Dendritic cell treated with granulocyte-macrophage colony-stimulating factor and Interleukin-4, amounts not matched to agents 40 ng/mL and 50 ng/mL, for 4 days (primary cell): ENCODE measurements around the gene IRGC.
A peak's percentile ranks its signal among the peaks of the same experiment; 100 is the strongest.

ENCODE experiments used
- H3K27ac Mint-ChIP-seq: one replicate; pipeline ENCODE4 v1.8.0; 2022; ENCODE audit warnings: mild to moderate bottlenecking, mixed read lengths
- H3K27me3 Mint-ChIP-seq: one replicate; pipeline ENCODE4 v1.8.0; 2022; ENCODE audit warnings: mild to moderate bottlenecking, mixed read lengths
- H3K36me3 Mint-ChIP-seq: one replicate; pipeline ENCODE4 v1.8.0; 2022; ENCODE audit warnings: low read depth, mixed read lengths
- H3K4me1 Mint-ChIP-seq: one replicate; pipeline ENCODE4 v1.8.0; 2022; ENCODE audit warnings: low read depth, mixed read lengths
- H3K4me3 Mint-ChIP-seq: one replicate; pipeline ENCODE4 v1.8.0; 2022; ENCODE audit warnings: mild to moderate bottlenecking, moderate library complexity, mixed read lengths
- H3K9me3 Mint-ChIP-seq: one replicate; pipeline ENCODE4 v1.8.0; 2022; ENCODE audit warnings: mixed read lengths
- intact Hi-C: fragments of 100-400 bp; cut with micrococcal nuclease; formaldehyde crosslinking; loops from one replicate; pipeline ENCODE4 v1.15.0; 2022

IRGC gene

DNA sequence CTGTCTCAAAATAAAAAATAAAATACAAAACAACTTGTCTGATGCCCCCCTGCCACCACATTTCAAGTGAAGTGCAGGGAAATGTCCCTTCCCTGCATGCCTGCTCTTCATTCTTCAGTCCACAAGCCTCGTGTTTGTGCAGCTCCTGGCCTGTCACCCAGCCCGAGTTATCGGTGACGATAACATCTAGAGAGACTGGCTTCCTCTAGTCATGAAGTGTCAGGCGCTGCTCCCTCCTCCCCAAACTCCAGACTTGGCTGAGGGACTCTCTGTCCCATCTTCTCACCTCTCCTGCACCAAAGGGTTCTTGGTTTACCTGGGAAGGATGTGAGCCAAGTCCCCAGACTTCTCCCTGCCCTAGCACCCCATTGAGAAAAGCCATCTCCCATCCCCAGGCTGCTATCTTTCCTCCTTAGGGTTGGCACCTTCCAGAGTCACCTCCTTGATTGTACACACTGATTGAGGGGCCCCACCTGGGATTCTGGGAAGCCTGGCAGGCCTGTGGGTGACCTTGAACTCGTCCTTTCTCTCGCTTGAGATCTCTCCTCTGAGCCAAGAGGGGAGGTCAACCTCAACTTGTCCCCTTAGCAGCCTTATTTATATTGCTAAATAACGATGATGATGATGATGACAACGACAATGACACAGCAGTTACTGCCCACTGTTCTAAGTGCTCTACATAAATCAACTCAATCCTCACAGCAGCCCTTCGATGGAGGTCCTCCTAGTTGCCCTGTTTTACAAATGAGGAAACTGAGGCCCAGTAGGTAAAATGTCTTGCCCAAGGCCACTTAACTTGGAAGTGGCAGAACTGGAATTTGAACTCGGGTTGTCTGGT, 32.8 kb upstream of the IRGC start:
- Mint-ChIP-seq H3K4me3 (no peak overlapping the region), H3K27ac (peak overlapping the region; percentile 55), H3K4me1 (peaks cover 48% of the 10 kb centered on the region), H3K9me3 (no peaks in the 10 kb centered on the region), H3K27me3 (no peaks in the 10 kb centered on the region), H3K36me3 (no peaks in the 10 kb centered on the region)
- intact Hi-C loops, result no loop called here

DNA sequence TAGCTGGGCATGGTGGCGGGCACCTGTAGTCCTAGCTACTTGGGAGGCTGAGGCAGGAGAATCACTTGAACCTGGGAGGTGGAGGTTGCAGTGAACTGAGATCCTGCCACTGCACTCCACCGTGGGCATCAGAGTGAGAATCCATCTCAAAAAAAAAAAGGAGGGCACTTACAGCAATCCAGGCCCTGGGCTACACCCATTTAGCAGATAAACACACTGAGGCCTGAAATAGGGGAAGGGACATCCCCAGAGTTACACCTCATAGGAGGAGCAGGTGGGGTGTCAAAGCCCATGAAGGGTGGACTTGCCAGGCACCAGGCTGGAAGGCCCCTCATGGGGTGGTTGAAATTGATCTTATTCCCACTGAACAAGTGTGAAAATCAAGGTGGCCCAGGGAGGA, 32.0 kb upstream of the IRGC start:
- H3K27ac Mint-ChIP-seq, result peak overlapping the region; percentile 74
- intact Hi-C loops, result no loop called here
- no peaks in the 10 kb centered on the region for H3K36me3 Mint-ChIP-seq
- no peak overlapping the region for H3K4me3 Mint-ChIP-seq
- H3K4me1 Mint-ChIP-seq, result peaks cover 54% of the 10 kb centered on the region
- H3K27me3 Mint-ChIP-seq, result no peaks in the 10 kb centered on the region
- H3K9me3 Mint-ChIP-seq, result no peaks in the 10 kb centered on the region

GRCh38 chr19:43684326-43684725, 31.6 kb upstream of the IRGC start:
- H3K36me3 Mint-ChIP-seq, result no peaks in the 10 kb centered on the region
- H3K27ac Mint-ChIP-seq, result peak overlapping the region; percentile 74
- H3K4me1 Mint-ChIP-seq, result peaks cover 54% of the 10 kb centered on the region
- intact Hi-C loops, result no loop called here
- H3K9me3 Mint-ChIP-seq, result no peaks in the 10 kb centered on the region
- no peaks in the 10 kb centered on the region for H3K27me3 Mint-ChIP-seq
- H3K4me3 Mint-ChIP-seq, result no peak overlapping the region

GRCh38 chr19:43687660-43687997, 28.2 kb upstream of the IRGC start:
- intact Hi-C loops, result no loop called here
- Mint-ChIP-seq H3K4me3 (no peak overlapping the region), H3K36me3 (peaks cover 8% of the 10 kb centered on the region), H3K4me1 (peaks cover 46% of the 10 kb centered on the region), H3K27ac (no peak overlapping the region), H3K9me3 (peaks cover 12% of the 10 kb centered on the region), H3K27me3 (no peaks in the 10 kb centered on the region)

- Mint-ChIP-seq H3K27ac (peak overlapping the region; percentile 53), H3K4me3 (no peak overlapping the region), H3K27me3 (no peaks in the 10 kb centered on the region), H3K9me3 (peaks cover 14% of the 10 kb centered on the region), H3K4me1 (peaks cover 46% of the 10 kb centered on the region), H3K36me3 (peaks cover 8% of the 10 kb centered on the region)
- intact Hi-C loops, result no loop called here
These were observed 27.7 kb upstream of the IRGC start for GRCh38 chr19:43688059-43688701.

- H3K27ac Mint-ChIP-seq, result no peak overlapping the region
- H3K36me3 Mint-ChIP-seq, result peaks cover 8% of the 10 kb centered on the region
- H3K9me3 Mint-ChIP-seq, result peaks cover 14% of the 10 kb centered on the region
- no peaks in the 10 kb centered on the region for H3K27me3 Mint-ChIP-seq
- H3K4me1 Mint-ChIP-seq, result peaks cover 52% of the 10 kb centered on the region
- intact Hi-C loops, result no loop called here
- H3K4me3 Mint-ChIP-seq, result no peak overlapping the region
These were observed 25.4 kb upstream of the IRGC start for GRCh38 chr19:43690444-43690843.

DNA sequence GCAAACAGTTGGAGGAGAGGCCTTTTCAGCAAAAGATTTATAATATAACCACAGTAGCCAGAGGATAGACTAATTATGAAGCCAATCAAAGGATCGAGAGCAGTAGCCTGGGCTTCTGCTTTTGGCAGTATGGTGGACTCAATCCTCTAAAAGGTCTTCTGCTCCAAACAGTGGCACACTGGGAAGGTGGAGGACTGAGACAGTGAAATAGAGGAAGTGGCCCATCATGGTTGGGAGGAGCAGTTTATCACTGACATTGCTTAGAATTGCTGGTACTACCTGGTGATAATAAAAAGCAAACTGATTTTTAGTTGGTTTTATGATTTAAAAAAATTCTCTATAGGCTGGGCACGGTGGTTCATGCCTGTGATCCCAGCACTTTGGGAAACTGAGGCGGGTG, 25.0 kb upstream of the IRGC start:
- peaks cover 53% of the 10 kb centered on the region for H3K4me1 Mint-ChIP-seq
- no peaks in the 10 kb centered on the region for H3K27me3 Mint-ChIP-seq
- no peak overlapping the region for H3K27ac Mint-ChIP-seq
- intact Hi-C loops, result no loop called here
- no peak overlapping the region for H3K4me3 Mint-ChIP-seq
- H3K9me3 Mint-ChIP-seq, result peaks cover 14% of the 10 kb centered on the region
- peaks cover 8% of the 10 kb centered on the region for H3K36me3 Mint-ChIP-seq

DNA sequence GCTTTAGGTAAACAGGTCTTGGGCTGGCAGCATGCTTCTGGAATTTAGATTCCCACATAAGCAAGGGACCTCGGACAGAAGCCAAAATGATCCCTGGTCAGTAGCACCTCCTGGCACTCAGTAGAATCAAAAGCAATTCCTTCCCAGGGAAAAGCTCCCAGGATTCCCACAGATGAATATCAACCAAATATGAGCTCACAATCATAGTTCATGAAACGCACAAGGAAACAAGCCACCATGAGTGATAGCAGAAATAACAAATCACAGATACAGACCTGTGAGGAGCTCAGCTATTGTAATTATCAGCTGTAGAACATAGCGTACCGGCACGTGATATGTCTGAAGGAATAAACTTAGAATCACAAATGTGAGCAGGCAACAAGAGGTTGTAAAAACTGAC, 24.1 kb upstream of the IRGC start:
- H3K27ac Mint-ChIP-seq, result no peak overlapping the region
- H3K9me3 Mint-ChIP-seq, result peaks cover 14% of the 10 kb centered on the region
- no peaks in the 10 kb centered on the region for H3K27me3 Mint-ChIP-seq
- intact Hi-C loops, result no loop called here
- peaks cover 8% of the 10 kb centered on the region for H3K36me3 Mint-ChIP-seq
- H3K4me3 Mint-ChIP-seq, result no peak overlapping the region
- H3K4me1 Mint-ChIP-seq, result peaks cover 55% of the 10 kb centered on the region

DNA sequence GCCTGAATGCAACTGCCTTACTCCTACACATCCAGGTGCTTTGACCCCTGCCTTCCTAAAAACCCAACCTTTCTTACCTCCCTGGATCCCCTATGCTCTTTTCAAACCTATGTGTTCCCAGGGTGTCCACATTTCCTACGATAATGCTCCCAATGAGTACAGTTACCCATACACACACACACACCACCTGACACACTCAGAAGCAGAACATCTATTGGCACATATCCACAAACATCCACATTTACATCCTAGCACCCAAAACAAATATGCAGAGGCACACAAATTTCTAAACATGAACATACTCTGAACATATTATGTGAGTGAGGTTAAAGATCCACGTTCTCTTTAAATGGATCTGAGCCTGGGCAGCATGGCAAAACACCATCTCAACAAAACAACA, 23.5 kb upstream of the IRGC start:
- Mint-ChIP-seq H3K9me3 (peaks cover 14% of the 10 kb centered on the region), H3K36me3 (peaks cover 8% of the 10 kb centered on the region), H3K27me3 (no peaks in the 10 kb centered on the region), H3K4me1 (peaks cover 55% of the 10 kb centered on the region), H3K4me3 (no peak overlapping the region), H3K27ac (peak overlapping the region; percentile 60)
- intact Hi-C loops, result no loop called here

GRCh38 chr19:43692877-43693276, 23.0 kb upstream of the IRGC start:
- Mint-ChIP-seq H3K4me1 (peaks cover 55% of the 10 kb centered on the region), H3K9me3 (peaks cover 14% of the 10 kb centered on the region), H3K4me3 (no peak overlapping the region), H3K27ac (peak overlapping the region; percentile 60), H3K36me3 (peaks cover 8% of the 10 kb centered on the region), H3K27me3 (no peaks in the 10 kb centered on the region)
- intact Hi-C loops, result no loop called here

GRCh38 chr19:43694553-43694952, 21.3 kb upstream of the IRGC start:
- Mint-ChIP-seq H3K27ac (no peak overlapping the region), H3K36me3 (peaks cover 8% of the 10 kb centered on the region), H3K9me3 (peaks cover 14% of the 10 kb centered on the region), H3K27me3 (no peaks in the 10 kb centered on the region), H3K4me3 (no peak overlapping the region), H3K4me1 (peaks cover 64% of the 10 kb centered on the region)
- intact Hi-C loops, result no loop called here

- H3K36me3 Mint-ChIP-seq, result peaks cover 8% of the 10 kb centered on the region
- H3K4me1 Mint-ChIP-seq, result peaks cover 80% of the 10 kb centered on the region
- no peak overlapping the region for H3K4me3 Mint-ChIP-seq
- peaks cover 14% of the 10 kb centered on the region for H3K9me3 Mint-ChIP-seq
- no peaks in the 10 kb centered on the region for H3K27me3 Mint-ChIP-seq
- H3K27ac Mint-ChIP-seq, result peak overlapping the region; percentile 64
- intact Hi-C loops, result no loop called here
These were observed 19.7 kb upstream of the IRGC start for GRCh38 chr19:43695985-43696704.

- Mint-ChIP-seq H3K27ac (peak overlapping the region; percentile 64), H3K36me3 (peaks cover 3% of the 10 kb centered on the region), H3K9me3 (peaks cover 6% of the 10 kb centered on the region), H3K4me3 (no peak overlapping the region), H3K4me1 (peaks cover 84% of the 10 kb centered on the region), H3K27me3 (no peaks in the 10 kb centered on the region)
- intact Hi-C loops, result no loop called here
These were observed 18.6 kb upstream of the IRGC start for GRCh38 chr19:43697295-43697694.
